Left forelimb (tissue), 1 donor: ENCODE data around the gene EME2.
"Not testable (repeated sequence)": the region's sequence is repeated elsewhere in the genome, so short reads cannot be mapped to it uniquely, and the experiment has no call there.

Experiments used
- DNase-seq: peaks from one replicate; pipeline ENCODE4 v3.0.0-alpha.2; 2018; ENCODE audit warnings: low spot score

EME2 gene

GRCh38 chr16:1772362-1772907 is at the start of gene EME2:
Gene EME2, plus strand, starts transcription at chr16:1772810. Its CDS starts 418 bp downstream, at chr16:1773228.
- DNase-seq: no peak

GRCh38 chr16:1723450-1724147 is 49.0 kb upstream of the EME2 start:
- DNase-seq: no peak

- no peak for DNase-seq
Measured at GRCh38 chr16:1724491-1724890, 48.1 kb upstream of the EME2 start.

- no peak for DNase-seq
Measured at GRCh38 chr16:1726661-1727502, 45.7 kb upstream of the EME2 start.

- no peak for DNase-seq
Measured at GRCh38 chr16:1727651-1728624, 44.7 kb upstream of the EME2 start.

GRCh38 chr16:1729026-1729425 is 43.6 kb upstream of the EME2 start:
- DNase-seq: no peak

- DNase-seq: no peak
Measured at GRCh38 chr16:1729445-1729844, 43.2 kb upstream of the EME2 start.

- no peak for DNase-seq
Measured at GRCh38 chr16:1731073-1731472, 41.5 kb upstream of the EME2 start.

GRCh38 chr16:1731603-1732002 is 41.0 kb upstream of the EME2 start:
- DNase-seq: no peak

- DNase-seq: no peak
Measured at GRCh38 chr16:1732071-1732470, 40.5 kb upstream of the EME2 start.

GRCh38 chr16:1732551-1732987 is 40.0 kb upstream of the EME2 start:
- not testable (repeated sequence) for DNase-seq

- DNase-seq: no peak
Measured at GRCh38 chr16:1734123-1734522, 38.5 kb upstream of the EME2 start.

GRCh38 chr16:1734816-1735215 is 37.8 kb upstream of the EME2 start:
- DNase-seq: no peak

- DNase-seq: no peak
Measured at GRCh38 chr16:1740234-1740633, 32.4 kb upstream of the EME2 start.

- no peak for DNase-seq
Measured at GRCh38 chr16:1740781-1741490, 31.7 kb upstream of the EME2 start.

GRCh38 chr16:1741553-1742165 is 31.0 kb upstream of the EME2 start:
- DNase-seq: no peak

- DNase-seq: no peak
Measured at GRCh38 chr16:1743376-1744337, 29.0 kb upstream of the EME2 start.

GRCh38 chr16:1744338-1744840 is 28.2 kb upstream of the EME2 start:
- DNase-seq: no peak

- DNase-seq: no peak
Measured at GRCh38 chr16:1745181-1745899, 27.3 kb upstream of the EME2 start.
